GM15510 (cell line): ENCODE results near the gene DNAJB4.

ENCODE experiments used
- POLR2A ChIP-seq: IDR thresholded peaks from 3 replicates; pipeline ENCODE4 v1.6.1; 2011; ENCODE audit warnings: borderline replicate concordance; ENCODE audit not compliant: insufficient read length; ENCODE audit errors: extremely low read depth

Gene DNAJB4

GRCh38 chr1:78045563-78045925, 40.8 kb downstream of the DNAJB4 start:
- no peak for TF ChIP-seq POLR2A

GRCh38 chr1:78045926-78046778, 41.4 kb downstream of the DNAJB4 start, which contains the start of gene GIPC2:
Gene GIPC2 (plus strand): TSS chr1:78045966. CDS start chr1:78046095, 129 bp downstream.
- TF ChIP-seq POLR2A, result no peak

- TF ChIP-seq POLR2A, result no peak
These were observed 42.4 kb downstream of the DNAJB4 start for GRCh38 chr1:78047106-78047505.

GRCh38 chr1:78047631-78048030, 42.9 kb downstream of the DNAJB4 start:
- TF ChIP-seq POLR2A, result no peak

GRCh38 chr1:78048446-78048845, 43.7 kb downstream of the DNAJB4 start:
- no peak for TF ChIP-seq POLR2A

GRCh38 chr1:78049396-78049795, 44.7 kb downstream of the DNAJB4 start:
- TF ChIP-seq POLR2A, result no peak

- no peak for TF ChIP-seq POLR2A
These were observed 46.3 kb downstream of the DNAJB4 start for GRCh38 chr1:78051005-78051404.

GRCh38 chr1:78052685-78053405, 48.1 kb downstream of the DNAJB4 start:
- no peak for TF ChIP-seq POLR2A

GRCh38 chr1:78053498-78053897, 48.8 kb downstream of the DNAJB4 start:
- TF ChIP-seq POLR2A, result no peak

- TF ChIP-seq POLR2A, result no peak
These were observed 49.8 kb downstream of the DNAJB4 start for GRCh38 chr1:78054559-78054958.

- no peak for TF ChIP-seq POLR2A
These were observed 50.2 kb downstream of the DNAJB4 start for GRCh38 chr1:78054972-78055371.

GRCh38 chr1:78055565-78056132, 50.9 kb downstream of the DNAJB4 start:
- no peak for TF ChIP-seq POLR2A

GRCh38 chr1:78058670-78059069, 53.9 kb downstream of the DNAJB4 start:
- no peak for TF ChIP-seq POLR2A

GRCh38 chr1:78060857-78061563, 56.3 kb downstream of the DNAJB4 start:
- no peak for TF ChIP-seq POLR2A

GRCh38 chr1:78061825-78062523, 57.2 kb downstream of the DNAJB4 start:
- TF ChIP-seq POLR2A, result no peak
